Right lobe of liver (tissue), 4 donors: ENCODE measurements around the gene PLPP7.

Source experiments
- CTCF ChIP-seq, 4 donors: fragments of 200-600 bp in 3 of 4; fragments of 450-650 bp in 1 of 4; IDR thresholded peaks; one replicate each; pipeline versions ENCODE4 v1.5.1 to v1.8.0; 2016 to 2022; ENCODE audit warnings: antibody characterized with exemption in 4 of 4, mild to moderate bottlenecking in 2 of 4
- POLR2A ChIP-seq: fragments of 450-650 bp; IDR thresholded peaks from one replicate; pipeline ENCODE4 v1.6.1; 2017; ENCODE audit warnings: antibody characterized with exemption, mild to moderate bottlenecking
- donor health status: DM: no; HTN: no; CAD: no.
- donor health status: DM: no; HTN: no; CAD: no.
- donor health status: DM: no; HTN: yes; CAD: no.

- TF ChIP-seq CTCF (IDR thresholded peaks at IDR 0.05) (no peak), POLR2A (no peak)
Observed at GRCh38 chr9:131278702-131279111, 10.8 kb upstream of the PLPP7 start.
